WTC11 (cell line): ENCODE measurements around the gene CAT. TPM values are rescaled to one million over a fixed set of nuclear protein-coding genes. Genes with fewer than 3 reads are reported as not detected.

Experiments used
- ATAC-seq: fragments of 200-7000 bp; cut with Tn5 transposase; 2 replicates; pipeline ENCODE4 v1.10.0; 2021; ENCODE audit warnings: mild to moderate bottlenecking, moderate library complexity
- CTCF ChIA-PET: fragments of 300-600 bp; sonication (Branson Sonifier 250); formaldehyde crosslinking; loops from one replicate; lab custom pipeline; 2021; ENCODE audit warnings: antibody characterized with exemption; lab: Charles Lee
- POLR2A ChIA-PET: fragments of 350-600 bp; sonication (Branson Sonifier 250); formaldehyde crosslinking; loops from one replicate; lab custom pipeline; 2021; ENCODE audit warnings: antibody characterized with exemption; lab: Charles Lee
- DNase-seq: peaks from one replicate; pipeline ENCODE4 v3.0.0; 2021; ENCODE audit warnings: low spot score
- H3K27ac Mint-ChIP-seq: 2 replicates; pipeline ENCODE4 v1.8.0; 2021; ENCODE audit warnings: mixed read lengths
- H3K27me3 Mint-ChIP-seq: 2 replicates; pipeline ENCODE4 v1.8.0; 2021; ENCODE audit warnings: low read depth, mild to moderate bottlenecking, moderate library complexity, mixed read lengths
- H3K36me3 Mint-ChIP-seq: 2 replicates; pipeline ENCODE4 v1.8.0; 2021; ENCODE audit warnings: mixed read lengths
- H3K4me1 Mint-ChIP-seq: 2 replicates; pipeline ENCODE4 v1.8.0; 2022; ENCODE audit warnings: mixed read lengths
- H3K4me3 Mint-ChIP-seq: 2 replicates; pipeline ENCODE4 v1.8.0; 2021; ENCODE audit warnings: mild to moderate bottlenecking, moderate library complexity, mixed read lengths
- H3K9me3 Mint-ChIP-seq: 2 replicates; pipeline ENCODE4 v1.8.0; 2021; ENCODE audit warnings: mixed read lengths
- ATF3 ChIP-seq: sonication (generic); formaldehyde crosslinking; conservative IDR thresholded peaks from 2 replicates; pipeline ENCODE4 v1.8.1; 2022; ENCODE audit warnings: mild to moderate bottlenecking, missing genetic modification reagents
- ATF6 ChIP-seq: sonication (generic); formaldehyde crosslinking; IDR thresholded peaks from 2 replicates; pipeline ENCODE4 v1.8.1; 2023; ENCODE audit warnings: mild to moderate bottlenecking, missing genetic modification reagents
- CBFB ChIP-seq: sonication (generic); formaldehyde crosslinking; IDR thresholded peaks from 2 replicates; pipeline ENCODE4 v1.8.1; 2022; ENCODE audit warnings: mild to moderate bottlenecking, low read depth, missing genetic modification reagents
- E2F5 ChIP-seq: sonication (generic); formaldehyde crosslinking; IDR thresholded peaks from 2 replicates; pipeline ENCODE4 v1.8.1; 2022; ENCODE audit warnings: mild to moderate bottlenecking, moderate library complexity, missing genetic modification reagents
- GABPB1 ChIP-seq: sonication (generic); formaldehyde crosslinking; IDR thresholded peaks from 2 replicates; pipeline ENCODE4 v1.8.1; 2023; ENCODE audit warnings: mild to moderate bottlenecking, missing genetic modification reagents
- GTF2I ChIP-seq: fragments of 250-450 bp; sonication (Bioruptor Pico); conservative IDR thresholded peaks from 2 replicates; pipeline ENCODE4 v1.4.0; 2021; ENCODE audit warnings: mild to moderate bottlenecking
- IRF1 ChIP-seq: sonication (generic); formaldehyde crosslinking; IDR thresholded peaks from 2 replicates; pipeline ENCODE4 v1.8.0; 2023; ENCODE audit warnings: missing genetic modification reagents
- JUN ChIP-seq: sonication (generic); formaldehyde crosslinking; IDR thresholded peaks from 2 replicates; pipeline ENCODE4 v1.8.0; 2023; ENCODE audit warnings: mild to moderate bottlenecking, missing genetic modification reagents
- MYBL2 ChIP-seq: sonication (generic); formaldehyde crosslinking; IDR thresholded peaks from 2 replicates; pipeline ENCODE4 v1.8.1; 2023; ENCODE audit warnings: mild to moderate bottlenecking, moderate library complexity, missing genetic modification reagents
- SMAD4 ChIP-seq: sonication (generic); formaldehyde crosslinking; IDR thresholded peaks from 2 replicates; pipeline ENCODE4 v1.8.0; 2022; ENCODE audit warnings: mild to moderate bottlenecking, missing genetic modification reagents
- TP53 ChIP-seq: sonication (generic); formaldehyde crosslinking; IDR thresholded peaks from 2 replicates; pipeline ENCODE4 v1.8.1; 2023; ENCODE audit warnings: mild to moderate bottlenecking, missing genetic modification reagents
- ZBTB43 ChIP-seq: sonication (generic); formaldehyde crosslinking; IDR thresholded peaks from 2 replicates; pipeline ENCODE4 v1.8.1; 2023; ENCODE audit warnings: mild to moderate bottlenecking, missing genetic modification reagents
- ZNF396 ChIP-seq: fragments of 250-450 bp; sonication (Bioruptor Pico); IDR thresholded peaks from 2 replicates; pipeline ENCODE4 v1.8.0; 2021; ENCODE audit warnings: mild to moderate bottlenecking, moderate library complexity, borderline replicate concordance
- ZNF416 ChIP-seq: fragments of 250-450 bp; sonication (Bioruptor Pico); IDR thresholded peaks from 2 replicates; pipeline ENCODE4 v1.9.0; 2021; ENCODE audit warnings: mild to moderate bottlenecking, inconsistent platforms
- ZNF423 ChIP-seq: fragments of 250-450 bp; sonication (Bioruptor Pico); IDR thresholded peaks from 2 replicates; pipeline ENCODE4 v2.1.2; 2022; ENCODE audit warnings: mild to moderate bottlenecking, moderate library complexity
- ZNF512 ChIP-seq: sonication (generic); formaldehyde crosslinking; IDR thresholded peaks from 2 replicates; pipeline ENCODE4 v1.8.1; 2022; ENCODE audit warnings: missing genetic modification reagents, borderline replicate concordance
- total RNA-seq: library from RNA; stranded (reverse); gene quantifications from 3 replicates; pipeline ENCODE4 v1.2.3, GENCODE V29; 2021

The CAT gene
- total RNA-seq, 1 experiment from 2014 or later: 9.3 TPM

- Mint-ChIP-seq H3K36me3 (no peaks in the 10 kb centered on the region), H3K4me3 (no peak overlapping the region), H3K27me3 (peaks cover 2% of the 10 kb centered on the region; the same call in 1 of the 2 replicates), H3K27ac (no peak overlapping the region), H3K4me1 (no peaks in the 10 kb centered on the region), H3K9me3 (no peaks in the 10 kb centered on the region)
- no peak for TF ChIP-seq ZBTB43 (CRISPR knock-in tag)
- no peak for TF ChIP-seq ZNF512 (CRISPR knock-in tag)
- TF ChIP-seq IRF1 (CRISPR knock-in tag): no peak
- no peak for TF ChIP-seq SMAD4 (CRISPR knock-in tag)
- TF ChIP-seq ATF6: no peak
- no peak for TF ChIP-seq ZNF416 (CRISPR knock-in tag)
- TF ChIP-seq GABPB1: no peak
- no peak for TF ChIP-seq GTF2I (CRISPR knock-in tag)
- no peak for TF ChIP-seq E2F5 (CRISPR knock-in tag)
- no peak for TF ChIP-seq CBFB (CRISPR knock-in tag)
- TF ChIP-seq ZNF423 (CRISPR knock-in tag): no peak
- no peak for TF ChIP-seq ATF3
- TF ChIP-seq JUN (CRISPR knock-in tag): no peak
- no peak for TF ChIP-seq MYBL2 (CRISPR knock-in tag)
- ChIA-PET POLR2A (interaction anchor here (0.6 kb wide), 1 partner anchor 34 kb away, joined by 4 read pairs; no protein-coding TSS in a partner anchor), CTCF (interaction anchor here (1.0 to 1.2 kb wide), 2 partner anchors 80 to 258 kb away, joined by 3 read pairs; partner anchors contain the start of gene ELF5)
- DNase-seq: no peak
- ATAC-seq: no peak
Measured at GRCh38 chr11:34432822-34433221, 5.9 kb upstream of the CAT start.

- H3K4me1 Mint-ChIP-seq: no peaks in the 10 kb centered on the region
- no peak overlapping the region for H3K27ac Mint-ChIP-seq
- ChIA-PET POLR2A (no interaction called here), CTCF (no interaction called here)
- DNase-seq (no peak), ATAC-seq (no peak)
- peaks cover 2% of the 10 kb centered on the region; the same call in 1 of the 2 replicates for H3K27me3 Mint-ChIP-seq
- no peak overlapping the region for H3K4me3 Mint-ChIP-seq
- H3K9me3 Mint-ChIP-seq: no peaks in the 10 kb centered on the region
- no peaks in the 10 kb centered on the region for H3K36me3 Mint-ChIP-seq
- TF ChIP-seq MYBL2 (CRISPR knock-in tag): no peak
- TF ChIP-seq TP53 (CRISPR knock-in tag): no peak
- no peak for TF ChIP-seq ZNF396 (CRISPR knock-in tag)
- TF ChIP-seq ZNF512 (CRISPR knock-in tag): no peak
Measured at GRCh38 chr11:34433899-34434298, 4.8 kb upstream of the CAT start.
